Spleen (tissue), 11 donors: ENCODE data around the gene STRBP. TPM values are rescaled to one million over a fixed set of nuclear protein-coding genes. Genes with fewer than 3 reads are reported as not detected.

Experiments used
- DNase-seq: peaks from one replicate; pipeline ENCODE4 v3.0.0-alpha.2; 2020
- H3K27ac ChIP-seq, 8 donors: fragments of 200-600 bp; sonication (generic) in 7 of 8; 1 replicate in 4 of 8; 2 replicates in 4 of 8; pipeline versions ENCODE4 v1.5.0 to v1.8.0; 2016 to 2021; ENCODE audit warnings: inconsistent platforms in 4 of 8, mild to moderate bottlenecking in 4 of 8, moderate library complexity in 1 of 8
- H3K27me3 ChIP-seq, 7 donors: fragments of 200-600 bp; sonication (generic) in 6 of 7; replicated peaks in 1 of 7; 1 replicate in 4 of 7; 2 replicates in 3 of 7; pipeline versions ENCODE4 v1.5.0 to v1.8.0; 2016 to 2021; ENCODE audit warnings: inconsistent platforms in 3 of 7, mild to moderate bottlenecking in 1 of 7
- H3K36me3 ChIP-seq, 6 donors: fragments of 200-600 bp; sonication (generic) in 5 of 6; 1 replicate in 4 of 6; 2 replicates in 2 of 6; pipeline versions ENCODE4 v1.5.0 to v1.8.0; 2016 to 2021; ENCODE audit warnings: inconsistent platforms in 2 of 6
- H3K4me1 ChIP-seq, 6 donors: fragments of 200-600 bp; sonication (generic) in 5 of 6; 1 replicate in 3 of 6; 2 replicates in 3 of 6; pipeline versions ENCODE4 v1.5.0 to v1.8.0; 2016 to 2021; ENCODE audit warnings: inconsistent platforms in 3 of 6
- H3K4me3 ChIP-seq, 8 donors: fragments of 200-600 bp; sonication (generic) in 7 of 8; 1 replicate in 4 of 8; 2 replicates in 4 of 8; pipeline versions ENCODE4 v1.5.0 to v1.8.0; 2016 to 2021; ENCODE audit warnings: inconsistent platforms in 4 of 8, mild to moderate bottlenecking in 4 of 8, moderate library complexity in 2 of 8
- H3K9me3 ChIP-seq, 8 donors: fragments of 200-600 bp; sonication (generic) in 7 of 8; 1 replicate in 4 of 8; 2 replicates in 4 of 8; pipeline versions ENCODE4 v1.5.0 to v1.8.0; 2016 to 2021; ENCODE audit warnings: inconsistent platforms in 4 of 8
- POLR2A ChIP-seq, 3 donors: fragments of 450-650 bp; IDR thresholded peaks; one replicate each; pipeline ENCODE4 v1.5.1; 2017; ENCODE audit warnings: antibody characterized with exemption in 3 of 3, mild to moderate bottlenecking in 1 of 3
- POLR2AphosphoS5 ChIP-seq, 3 donors: sonication (generic); formaldehyde crosslinking; IDR thresholded peaks; one replicate each; pipeline ENCODE4 v1.5.1; 2017; ENCODE audit warnings: antibody characterized with exemption in 3 of 3
- WGBS, 5 donors: extraction: QIAGEN DNeasy Blood & Tissue Kit in 3 of 5; methylation state at CpG; one replicate each; pipeline versions ENCODE4 v1.1.5 to v1.1.7; 2013 to 2018; 5-methylcytosine and 5-hydroxymethylcytosine counted together
- intact Hi-C: fragments of 100-400 bp; cut with DNase I; formaldehyde crosslinking; loops from one replicate; pipeline ENCODE4 v1.15.0; 2023; ENCODE audit warnings: low total_unique reads
- polyA plus RNA-seq, 3 donors: library from polyadenylated mRNA; stranded (reverse); fragments of 200-250 nt; gene quantifications; one replicate each; pipeline ENCODE4 v1.2.1, GENCODE V29; 2013
- total RNA-seq, 7 donors: library from RNA; depleted of rRNA in 3 of 7; stranded (reverse); fragments of >200 nt in 3 of 7; fragmentation: NEBNext Ultra II Directional in 4 of 7; extraction: Animal tissue kit (Norgen Biotek cat#: 25700) in 4 of 7; gene quantifications; one replicate each; pipeline versions ENCODE4 v1.1.0 to v1.2.1, GENCODE V29; 2016 to 2021
- TF ChIP-seq, protein P1 (sequence below), 11 experiments: fragments of 200-600 bp in 7 of 11; fragments of 450-650 bp in 4 of 11; sonication (generic) in 4 of 11; IDR thresholded peaks in 8 of 11; conservative IDR thresholded peaks in 3 of 11; 1 replicate in 7 of 11; 2 replicates in 4 of 11; pipeline versions ENCODE4 v1.4.0 to v1.8.0; 2016 to 2021; ENCODE audit warnings: antibody characterized with exemption in 11 of 11, inconsistent platforms in 4 of 11, mild to moderate bottlenecking in 1 of 11
- donor health status: healthy with polysubstance abuse.
- donor health status: DM: no; HTN: no; CAD: no; lungs with moderate emphysema.
- donor health status: DM: no; HTN: no; CAD: no.
- donor health status: Bipolar disorder and iron deficiency.
- donor health status: healthy.
- donor health status: DM: no; HTN: no; CAD: no.
- donor health status: DM: yes; HTN: yes; CAD: no.

STRBP gene
- total and polyA plus RNA-seq, 10 donors: 23.8 to 57.1 (median 36.7) TPM

DNA sequence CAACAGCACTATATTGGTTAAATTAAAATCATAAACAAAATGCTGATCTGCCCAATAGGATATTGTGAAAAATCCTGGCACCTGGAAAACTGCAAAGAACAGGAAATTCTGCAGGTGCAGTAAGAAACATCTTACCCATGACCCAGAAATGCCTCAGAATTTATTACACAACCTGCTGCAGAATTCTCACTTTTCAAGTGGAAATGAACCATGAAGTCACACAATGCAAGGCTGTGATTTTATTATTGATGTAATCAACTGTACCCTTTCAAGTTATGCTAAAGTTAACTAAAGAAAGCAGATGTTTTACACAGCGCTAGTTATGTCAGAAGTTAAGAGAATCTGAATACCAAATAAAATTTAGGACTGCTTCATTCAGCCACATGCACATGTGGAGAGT is 6.0 kb downstream of the STRBP start:
- H3K4me3 ChIP-seq: no peak overlapping the region
- H3K27me3 ChIP-seq: no peaks in the 10 kb centered on the region
- TF ChIP-seq, protein P1, sequence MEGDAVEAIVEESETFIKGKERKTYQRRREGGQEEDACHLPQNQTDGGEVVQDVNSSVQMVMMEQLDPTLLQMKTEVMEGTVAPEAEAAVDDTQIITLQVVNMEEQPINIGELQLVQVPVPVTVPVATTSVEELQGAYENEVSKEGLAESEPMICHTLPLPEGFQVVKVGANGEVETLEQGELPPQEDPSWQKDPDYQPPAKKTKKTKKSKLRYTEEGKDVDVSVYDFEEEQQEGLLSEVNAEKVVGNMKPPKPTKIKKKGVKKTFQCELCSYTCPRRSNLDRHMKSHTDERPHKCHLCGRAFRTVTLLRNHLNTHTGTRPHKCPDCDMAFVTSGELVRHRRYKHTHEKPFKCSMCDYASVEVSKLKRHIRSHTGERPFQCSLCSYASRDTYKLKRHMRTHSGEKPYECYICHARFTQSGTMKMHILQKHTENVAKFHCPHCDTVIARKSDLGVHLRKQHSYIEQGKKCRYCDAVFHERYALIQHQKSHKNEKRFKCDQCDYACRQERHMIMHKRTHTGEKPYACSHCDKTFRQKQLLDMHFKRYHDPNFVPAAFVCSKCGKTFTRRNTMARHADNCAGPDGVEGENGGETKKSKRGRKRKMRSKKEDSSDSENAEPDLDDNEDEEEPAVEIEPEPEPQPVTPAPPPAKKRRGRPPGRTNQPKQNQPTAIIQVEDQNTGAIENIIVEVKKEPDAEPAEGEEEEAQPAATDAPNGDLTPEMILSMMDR (IDR thresholded peaks at IDR 0.05 in 8 of 11, conservative IDR thresholded peaks at IDR 0.05 in 3 of 11): no peak
- H3K36me3 ChIP-seq: no peaks in the 10 kb centered on the region
- H3K9me3 ChIP-seq: no peaks in the 10 kb centered on the region
- intact Hi-C loops: no loop called here
- H3K4me1 ChIP-seq: peaks cover 0 to 75% (median 17%) of the 10 kb centered on the region in 6 donors
- no peak overlapping the region for H3K27ac ChIP-seq
- DNase-seq: no peak
- WGBS, 5 donors: 89 to 97% (median 95%) methylated on average over 1 of the region's 1 CpG

DNA sequence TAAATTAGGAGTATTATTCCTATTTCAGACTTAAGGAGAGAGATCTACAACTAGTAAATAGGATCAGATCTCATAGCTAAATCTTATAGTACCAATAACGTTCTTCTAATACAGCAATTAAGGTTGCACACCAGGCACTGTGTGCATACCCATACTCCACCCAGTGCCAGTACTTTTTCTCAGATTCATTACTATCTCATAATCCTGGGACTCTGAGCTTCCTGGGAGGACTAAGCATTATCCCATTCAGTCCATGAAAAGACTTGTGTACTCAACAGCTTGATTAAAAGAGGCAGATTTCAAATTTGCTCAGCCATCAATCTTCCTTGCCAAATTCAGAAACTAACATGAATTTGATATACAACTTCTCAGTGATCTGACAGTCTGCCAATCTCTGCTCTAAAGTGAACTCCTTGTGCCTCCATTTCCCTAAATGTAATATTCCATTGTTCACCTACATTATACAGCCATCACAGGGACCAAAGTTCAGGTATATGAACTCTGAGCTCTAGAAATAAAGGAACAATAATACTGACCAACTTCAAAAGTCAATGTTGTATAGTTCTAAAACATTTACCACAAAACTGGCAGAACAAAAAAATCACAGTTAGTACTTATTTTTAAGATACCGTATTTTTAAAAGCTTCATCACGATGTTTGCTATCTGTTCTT is 7.2 kb downstream of the STRBP start:
- Histone ChIP-seq H3K36me3 (no peaks in the 10 kb centered on the region), H3K9me3 (no peaks in the 10 kb centered on the region), H3K4me3 (no peak overlapping the region), H3K27me3 (no peaks in the 10 kb centered on the region), H3K4me1 (peaks cover 0 to 63% (median 5%) of the 10 kb centered on the region in 6 donors), H3K27ac (no peak overlapping the region)
- WGBS, 5 donors: 91 to 93% (median 92%) methylated on average over 3 of the region's 3 CpGs
- TF ChIP-seq POLR2A (IDR thresholded peaks at IDR 0.05): no peak
- TF ChIP-seq POLR2AphosphoS5 (IDR thresholded peaks at IDR 0.05): no peak
- TF ChIP-seq, protein P1 (IDR thresholded peaks at IDR 0.05 in 8 of 11, conservative IDR thresholded peaks at IDR 0.05 in 3 of 11): no peak
- intact Hi-C loops: no loop called here
- no peak for DNase-seq

DNA sequence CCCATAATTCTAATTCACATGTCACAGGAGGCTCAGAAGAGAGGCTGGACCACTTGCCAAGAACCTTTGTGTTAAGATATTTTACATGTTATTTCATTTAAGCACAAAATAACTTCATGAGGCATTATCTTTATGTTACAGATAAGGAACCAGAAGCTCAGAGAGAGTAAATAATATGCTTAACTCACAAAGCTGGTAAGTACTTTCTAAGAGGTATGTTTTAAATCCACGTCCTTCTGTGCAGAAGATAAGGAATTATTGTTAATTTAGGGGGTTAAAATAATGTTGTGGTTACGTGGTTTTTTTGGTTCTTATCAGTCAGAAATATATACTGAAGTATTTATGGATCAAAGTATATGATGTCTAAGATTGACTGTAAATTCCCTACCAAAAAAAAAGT is 8.0 kb downstream of the STRBP start:
- no peaks in the 10 kb centered on the region for H3K27me3 ChIP-seq
- DNase-seq: no peak
- H3K9me3 ChIP-seq: no peaks in the 10 kb centered on the region
- no peak for TF ChIP-seq POLR2A (IDR thresholded peaks at IDR 0.05)
- TF ChIP-seq POLR2AphosphoS5 (IDR thresholded peaks at IDR 0.05): no peak
- TF ChIP-seq, protein P1 (IDR thresholded peaks at IDR 0.05 in 8 of 11, conservative IDR thresholded peaks at IDR 0.05 in 3 of 11): no peak
- H3K4me3 ChIP-seq: no peak overlapping the region
- WGBS, 5 donors: 76 to 88% (median 86%) methylated on average over 2 of the region's 2 CpGs
- peaks cover 0 to 55% (median 2%) of the 10 kb centered on the region in 6 donors for H3K4me1 ChIP-seq
- no peak overlapping the region for H3K27ac ChIP-seq
- no peaks in the 10 kb centered on the region for H3K36me3 ChIP-seq
- intact Hi-C loops: no loop called here

DNA sequence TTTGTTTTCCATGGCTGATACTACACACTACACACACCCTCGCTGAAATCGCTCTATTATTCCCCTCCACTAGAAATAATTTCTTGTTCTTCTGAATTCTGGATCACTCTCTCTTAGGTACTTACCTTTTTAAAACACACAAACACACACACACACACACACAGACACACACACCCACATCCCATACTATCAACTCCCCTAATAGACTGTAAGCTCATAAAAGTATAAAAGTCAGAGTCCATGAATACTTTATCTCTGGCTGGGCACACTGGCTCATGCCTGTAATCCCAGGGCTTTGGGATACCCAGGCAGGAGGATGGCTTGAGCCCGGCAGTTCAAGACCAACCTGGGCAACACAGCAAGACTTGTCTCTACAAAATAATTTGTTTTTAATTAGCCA is 11.1 kb downstream of the STRBP start:
- Histone ChIP-seq H3K4me3 (no peak overlapping the region), H3K27me3 (no peaks in the 10 kb centered on the region), H3K36me3 (no peaks in the 10 kb centered on the region), H3K9me3 (no peaks in the 10 kb centered on the region), H3K4me1 (peaks cover 0 to 48% (median 1%) of the 10 kb centered on the region in 6 donors), H3K27ac (no peak overlapping the region)
- TF ChIP-seq, protein P1 (IDR thresholded peaks at IDR 0.05 in 8 of 11, conservative IDR thresholded peaks at IDR 0.05 in 3 of 11): no peak
- no peak for TF ChIP-seq POLR2AphosphoS5 (IDR thresholded peaks at IDR 0.05)
- intact Hi-C loops: no loop called here
- no peak for DNase-seq
- WGBS, 5 donors: 95 to 100% (median 96%) methylated on average over 3 of the region's 3 CpGs
